VCaP (cell line): Measurements from ENCODE around the gene GORASP1.
"Not testable (repeated sequence)": the region's sequence is repeated elsewhere in the genome, so short reads cannot be mapped to it uniquely, and the experiment has no call there.

Experiments
- H3K27ac ChIP-seq: fragments of 450-650 bp; 2 replicates; pipeline ENCODE4 v1.5.1; 2017
- TF ChIP-seq, protein P1 (sequence below): fragments of 450-650 bp; conservative IDR thresholded peaks from 2 replicates; pipeline ENCODE4 v1.5.1; 2017; ENCODE audit warnings: mild to moderate bottlenecking, moderate library complexity

Gene GORASP1

GRCh38 chr3:39068556-39068955 is 38.9 kb downstream of the GORASP1 start:
- H3K27ac ChIP-seq, result no peak overlapping the region
- TF ChIP-seq, protein P1, sequence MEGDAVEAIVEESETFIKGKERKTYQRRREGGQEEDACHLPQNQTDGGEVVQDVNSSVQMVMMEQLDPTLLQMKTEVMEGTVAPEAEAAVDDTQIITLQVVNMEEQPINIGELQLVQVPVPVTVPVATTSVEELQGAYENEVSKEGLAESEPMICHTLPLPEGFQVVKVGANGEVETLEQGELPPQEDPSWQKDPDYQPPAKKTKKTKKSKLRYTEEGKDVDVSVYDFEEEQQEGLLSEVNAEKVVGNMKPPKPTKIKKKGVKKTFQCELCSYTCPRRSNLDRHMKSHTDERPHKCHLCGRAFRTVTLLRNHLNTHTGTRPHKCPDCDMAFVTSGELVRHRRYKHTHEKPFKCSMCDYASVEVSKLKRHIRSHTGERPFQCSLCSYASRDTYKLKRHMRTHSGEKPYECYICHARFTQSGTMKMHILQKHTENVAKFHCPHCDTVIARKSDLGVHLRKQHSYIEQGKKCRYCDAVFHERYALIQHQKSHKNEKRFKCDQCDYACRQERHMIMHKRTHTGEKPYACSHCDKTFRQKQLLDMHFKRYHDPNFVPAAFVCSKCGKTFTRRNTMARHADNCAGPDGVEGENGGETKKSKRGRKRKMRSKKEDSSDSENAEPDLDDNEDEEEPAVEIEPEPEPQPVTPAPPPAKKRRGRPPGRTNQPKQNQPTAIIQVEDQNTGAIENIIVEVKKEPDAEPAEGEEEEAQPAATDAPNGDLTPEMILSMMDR, result no peak

DNA sequence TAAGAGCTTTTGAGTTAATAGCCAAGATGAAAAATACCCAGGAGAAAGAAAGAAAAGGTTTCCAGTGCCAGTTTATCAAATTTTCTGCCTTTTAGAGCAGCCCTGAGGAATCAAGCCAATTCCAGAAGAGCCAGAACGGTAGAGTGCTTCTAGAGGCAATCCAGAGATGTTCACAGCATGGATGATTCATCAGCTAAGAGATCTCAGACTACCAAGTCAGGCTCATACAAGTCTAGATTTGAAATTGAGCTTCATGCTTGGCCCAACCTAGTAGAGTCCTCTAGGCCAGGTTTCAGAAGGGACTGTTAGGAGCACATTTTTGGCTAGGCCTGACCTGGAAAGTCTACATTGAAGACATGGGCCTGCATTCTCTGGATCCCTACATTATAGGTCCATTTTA is 40.1 kb downstream of the GORASP1 start:
- TF ChIP-seq, protein P1, result no peak
- H3K27ac ChIP-seq, result no peak overlapping the region

DNA sequence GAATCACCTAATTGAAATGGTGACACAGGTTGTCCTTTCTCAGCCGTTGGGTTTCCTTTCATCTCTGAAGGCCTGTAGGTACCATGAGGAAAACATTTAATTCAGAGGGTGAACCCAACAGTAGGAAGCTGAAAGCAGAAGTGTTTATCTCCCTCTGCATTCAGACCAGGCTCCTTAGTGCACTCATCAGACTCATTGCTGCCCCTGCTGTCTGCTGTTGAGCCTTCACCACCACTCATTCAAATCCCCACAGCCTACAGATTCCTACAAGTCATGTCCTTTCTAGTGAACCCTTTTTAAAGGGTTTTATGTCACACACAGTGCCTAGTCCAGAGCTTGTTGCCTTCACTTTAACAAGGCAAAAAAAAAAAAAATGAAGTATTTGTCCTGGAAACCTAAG is 42.2 kb downstream of the GORASP1 start:
- no peak overlapping the region for H3K27ac ChIP-seq
- TF ChIP-seq, protein P1, result peak; percentile 59

DNA sequence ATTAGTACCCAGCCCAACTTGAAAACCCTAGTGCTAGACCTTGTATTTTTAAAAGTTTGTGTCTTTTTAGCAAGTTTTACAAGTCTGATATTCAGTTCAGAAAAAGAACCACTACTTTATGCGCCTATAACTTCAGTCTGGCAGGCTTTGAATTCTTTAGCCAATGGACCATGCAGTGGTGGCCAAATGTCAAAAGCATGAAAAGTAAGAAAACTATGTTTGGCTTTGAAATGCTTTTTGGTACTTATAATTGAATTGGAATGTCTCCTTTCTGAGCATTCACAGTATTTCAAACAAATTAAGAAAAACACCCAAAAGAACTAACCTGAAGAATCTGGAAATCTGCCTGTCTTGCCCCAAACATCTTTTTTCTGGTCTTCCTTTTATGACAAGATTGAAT is 42.8 kb downstream of the GORASP1 start:
- TF ChIP-seq, protein P1, result no peak
- H3K27ac ChIP-seq, result no peak overlapping the region

- no peak overlapping the region for H3K27ac ChIP-seq
- TF ChIP-seq, protein P1, result no peak
Measured at GRCh38 chr3:39063143-39063542, 44.3 kb downstream of the GORASP1 start.

GRCh38 chr3:39062180-39062579 is 45.2 kb downstream of the GORASP1 start:
- TF ChIP-seq, protein P1, result no peak

DNA sequence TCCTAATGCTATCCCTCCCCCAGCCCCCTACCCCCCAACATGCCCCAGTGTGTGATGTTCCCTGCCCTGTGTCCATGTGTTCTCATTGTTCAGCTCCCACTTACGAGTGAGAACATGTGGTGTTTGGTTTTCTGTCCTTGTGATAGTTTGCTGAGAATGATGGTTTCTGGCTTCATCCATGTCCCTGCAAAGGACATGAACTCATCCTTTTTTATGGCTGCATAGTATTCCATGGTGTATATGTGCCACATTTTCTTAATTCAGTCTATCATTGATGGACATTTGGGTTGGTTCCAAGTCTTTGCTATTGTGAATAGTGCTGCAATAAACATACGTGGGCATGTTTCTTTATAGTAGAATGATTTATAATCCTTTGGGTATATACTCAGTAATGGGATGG is 46.2 kb downstream of the GORASP1 start:
- H3K27ac ChIP-seq, result not testable (repeated sequence)

More at GRCh38 chr3:39062180-39062579, 45.2 kb downstream of the GORASP1 start:
- no peak overlapping the region for H3K27ac ChIP-seq

- TF ChIP-seq, protein P1, result no peak
- no peak overlapping the region for H3K27ac ChIP-seq
Measured at GRCh38 chr3:39056151-39056550, 51.3 kb downstream of the GORASP1 start.
